ENCODE results near the gene NME9.

DNA sequence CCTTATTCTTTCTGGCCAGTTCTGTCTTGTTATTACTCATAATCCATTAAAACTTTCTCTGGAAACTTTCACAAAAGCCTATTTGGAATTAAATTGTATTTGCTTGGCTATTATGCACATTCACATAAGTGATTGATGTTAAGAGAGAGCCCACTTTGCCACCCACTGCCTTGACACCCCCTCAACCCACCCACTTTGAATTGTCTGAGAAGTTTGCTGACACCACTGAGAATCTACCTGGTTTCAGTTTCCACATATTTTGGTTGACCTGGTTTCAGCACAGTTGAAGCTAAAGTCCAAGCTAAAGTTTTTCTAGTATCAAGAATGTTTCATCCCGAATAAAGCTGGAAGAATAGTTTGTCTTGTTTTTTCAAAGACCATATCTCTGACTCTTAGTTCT is 71.7 kb downstream of the NME9 start:
- TF ChIP-seq, protein P1, sequence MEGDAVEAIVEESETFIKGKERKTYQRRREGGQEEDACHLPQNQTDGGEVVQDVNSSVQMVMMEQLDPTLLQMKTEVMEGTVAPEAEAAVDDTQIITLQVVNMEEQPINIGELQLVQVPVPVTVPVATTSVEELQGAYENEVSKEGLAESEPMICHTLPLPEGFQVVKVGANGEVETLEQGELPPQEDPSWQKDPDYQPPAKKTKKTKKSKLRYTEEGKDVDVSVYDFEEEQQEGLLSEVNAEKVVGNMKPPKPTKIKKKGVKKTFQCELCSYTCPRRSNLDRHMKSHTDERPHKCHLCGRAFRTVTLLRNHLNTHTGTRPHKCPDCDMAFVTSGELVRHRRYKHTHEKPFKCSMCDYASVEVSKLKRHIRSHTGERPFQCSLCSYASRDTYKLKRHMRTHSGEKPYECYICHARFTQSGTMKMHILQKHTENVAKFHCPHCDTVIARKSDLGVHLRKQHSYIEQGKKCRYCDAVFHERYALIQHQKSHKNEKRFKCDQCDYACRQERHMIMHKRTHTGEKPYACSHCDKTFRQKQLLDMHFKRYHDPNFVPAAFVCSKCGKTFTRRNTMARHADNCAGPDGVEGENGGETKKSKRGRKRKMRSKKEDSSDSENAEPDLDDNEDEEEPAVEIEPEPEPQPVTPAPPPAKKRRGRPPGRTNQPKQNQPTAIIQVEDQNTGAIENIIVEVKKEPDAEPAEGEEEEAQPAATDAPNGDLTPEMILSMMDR (IDR thresholded peaks at IDR 0.05) = no peak
- TF ChIP-seq POLR2AphosphoS5 (IDR thresholded peaks at IDR 0.05) (no peak), EP300 (IDR thresholded peaks at IDR 0.05) (no peak), POLR2A (IDR thresholded peaks at IDR 0.05) (no peak)

All from sigmoid colon (tissue), 4 donors.